DOHH2 (cell line): ENCODE results near the gene TTYH2.
A peak's percentile ranks its signal among the peaks of the same experiment; 100 is the strongest.

Source experiments
- H3F3A ChIP-seq: fragments of 200-600 bp; sonication (generic), shearing (Covaris generic); 2 replicates; pipeline ENCODE4 v1.6.0; 2016; ENCODE audit warnings: antibody characterized with exemption, mild to moderate bottlenecking; ENCODE audit not compliant: control insufficient read depth, insufficient read depth
- H3K27ac ChIP-seq: fragments of 200-600 bp; sonication (generic); 2 replicates; pipeline ENCODE4 v1.5.1; 2014; ENCODE audit warnings: low read depth, mild to moderate bottlenecking, low read length, moderate library complexity
- H3K27me3 ChIP-seq: fragments of 200-600 bp; sonication (generic); 2 replicates; pipeline ENCODE4 v1.6.1; 2014; ENCODE audit warnings: mild to moderate bottlenecking, low read length, mixed read lengths; ENCODE audit not compliant: control insufficient read depth
- H3K36me3 ChIP-seq: fragments of 200-600 bp; sonication (generic); 2 replicates; pipeline ENCODE4 v1.6.1; 2014; ENCODE audit warnings: mild to moderate bottlenecking, low read length, moderate library complexity, mixed read lengths; ENCODE audit not compliant: control insufficient read depth
- H3K4me1 ChIP-seq: fragments of 200-600 bp; sonication (generic); 2 replicates; pipeline ENCODE4 v1.6.1; 2014; ENCODE audit warnings: mild to moderate bottlenecking, low read length, mixed read lengths; ENCODE audit not compliant: control insufficient read depth
- H3K4me2 ChIP-seq: fragments of 200-600 bp; sonication (generic); 2 replicates; pipeline ENCODE4 v1.6.0; 2014; ENCODE audit warnings: mild to moderate bottlenecking, low read length, moderate library complexity
- H3K4me3 ChIP-seq: fragments of 200-600 bp; sonication (generic); 2 replicates; pipeline ENCODE4 v1.5.1; 2014; ENCODE audit warnings: mild to moderate bottlenecking, low read length, mixed read lengths
- H3K79me2 ChIP-seq: fragments of 200-600 bp; sonication (generic); 2 replicates; pipeline ENCODE4 v1.6.1; 2014; ENCODE audit warnings: mild to moderate bottlenecking, low read length, mixed read lengths; ENCODE audit not compliant: control insufficient read depth
- H3K9me2 ChIP-seq: fragments of 200-600 bp; sonication (generic); replicated peaks from 2 replicates; pipeline ENCODE4 v1.6.1; 2014; ENCODE audit warnings: mild to moderate bottlenecking, low read length, mixed read lengths; ENCODE audit not compliant: control insufficient read depth
- H3K9me3 ChIP-seq: fragments of 200-600 bp; sonication (generic); 2 replicates; pipeline ENCODE4 v1.6.1; 2014; ENCODE audit warnings: antibody characterized with exemption, low read length, mixed read lengths; ENCODE audit not compliant: control insufficient read depth, insufficient read depth
- H4K20me1 ChIP-seq: fragments of 200-600 bp; sonication (generic); 2 replicates; pipeline ENCODE4 v1.6.0; 2014; ENCODE audit warnings: low read depth, mild to moderate bottlenecking, antibody characterized with exemption, low read length, moderate library complexity; ENCODE audit not compliant: control insufficient read depth, insufficient read depth
- CTCF ChIP-seq: fragments of 200-600 bp; sonication (generic); IDR thresholded peaks from one replicate; pipeline ENCODE4 v1.5.1; 2014; ENCODE audit warnings: antibody characterized with exemption, mild to moderate bottlenecking, low read depth, low read length; ENCODE audit not compliant: poor library complexity, severe bottlenecking
- EZH2phosphoT487 ChIP-seq: fragments of 200-600 bp; sonication (generic); IDR thresholded peaks from 2 replicates; pipeline ENCODE4 v1.6.1; 2017; ENCODE audit warnings: borderline replicate concordance, mild to moderate bottlenecking, antibody characterized with exemption, low read length, moderate library complexity, mixed read lengths

Gene TTYH2

GRCh38 chr17:74210191-74211140, 2.9 kb upstream of the TTYH2 start:
- Histone ChIP-seq H3K27me3 (no peaks in the 10 kb centered on the region), H3K9me3 (no peaks in the 10 kb centered on the region), H3K36me3 (peaks cover 58% of the 10 kb centered on the region), H3K4me3 (peak overlapping the region; percentile 2; the same call in 1 of the 2 replicates), H4K20me1 (peaks cover 19% of the 10 kb centered on the region; the same call in 1 of the 2 replicates), H3K9me2 (no peaks in the 10 kb centered on the region), H3K27ac (peak overlapping the region; percentile 2; the same call in 1 of the 2 replicates), H3K79me2 (peaks cover 38% of the 10 kb centered on the region), H3K4me2 (peak overlapping the region; percentile 94), H3F3A (peaks cover 67% of the 10 kb centered on the region), H3K4me1 (peaks cover 84% of the 10 kb centered on the region)
- TF ChIP-seq CTCF (peak; percentile 99), EZH2phosphoT487 (no peak)

GRCh38 chr17:74211141-74211911, 2.0 kb upstream of the TTYH2 start:
- Histone ChIP-seq H3K4me3 (peak overlapping the region; percentile 74), H3K79me2 (peaks cover 31% of the 10 kb centered on the region), H3K36me3 (peaks cover 51% of the 10 kb centered on the region), H3F3A (peaks cover 59% of the 10 kb centered on the region), H3K27me3 (no peaks in the 10 kb centered on the region), H4K20me1 (peaks cover 11% of the 10 kb centered on the region), H3K9me2 (no peaks in the 10 kb centered on the region), H3K4me2 (peak overlapping the region; percentile 94), H3K27ac (peak overlapping the region; percentile 86; the same call in 1 of the 2 replicates), H3K9me3 (no peaks in the 10 kb centered on the region), H3K4me1 (peaks cover 84% of the 10 kb centered on the region)
- TF ChIP-seq CTCF (no peak), EZH2phosphoT487 (no peak)

GRCh38 chr17:74211912-74212208, 1.5 kb upstream of the TTYH2 start:
- Histone ChIP-seq H3K79me2 (peaks cover 26% of the 10 kb centered on the region), H3F3A (peaks cover 56% of the 10 kb centered on the region), H3K27me3 (no peaks in the 10 kb centered on the region), H3K27ac (peak overlapping the region; percentile 86), H3K9me2 (no peaks in the 10 kb centered on the region), H3K36me3 (peaks cover 46% of the 10 kb centered on the region), H3K4me1 (peaks cover 86% of the 10 kb centered on the region), H3K4me2 (peak overlapping the region; percentile 94), H3K4me3 (peak overlapping the region; percentile 74), H3K9me3 (no peaks in the 10 kb centered on the region), H4K20me1 (peaks cover 11% of the 10 kb centered on the region)
- TF ChIP-seq CTCF (no peak), EZH2phosphoT487 (no peak)
